ENCODE measurements around the gene TNFAIP8L3. TPM values are rescaled to one million over a fixed set of nuclear protein-coding genes. Genes with fewer than 3 reads are reported as not detected.
"Not testable (repeated sequence)": the region's sequence is repeated elsewhere in the genome, so short reads cannot be mapped to it uniquely, and the experiment has no call there.

The TNFAIP8L3 gene
- total RNA-seq (not detected), polyA plus RNA-seq (not detected), total RNA-seq (not detected)

GRCh38 chr15:51094606-51095569 lies at the start of gene TNFAIP8L3:
Gene TNFAIP8L3, minus strand, starts transcription at chr15:51094906. Its CDS starts 311 bp downstream, at chr15:51094595.
- Mint-ChIP-seq H3K4me1 (peaks cover 0 to 11% (median 4%) of the 10 kb centered on the region in 7 donors), H3K9me3 (peaks cover 0 to 1% (median 0%) of the 10 kb centered on the region in 11 donors), H3K27ac (no peak within 1 kb of the TSS), H3K36me3 (peaks cover 0 to 2% (median 0%) of the 10 kb centered on the region in 5 donors), H3K4me3 (peak within 1 kb of the TSS in 9 of 10 donors; percentile 9 to 77 (median 44)), H3K27me3 (peaks cover 53 to 90% (median 72%) of the 10 kb centered on the region in 5 donors)
- no peak for ATAC-seq
- H3K4me3 ChIP-seq (ENCODE audit: low read length) = no peak within 1 kb of the TSS
- intact Hi-C loops (cut with micrococcal nuclease) = loop anchor here in 1 of 2 donors (10.0 kb wide), 1 partner anchor 60 kb away; no protein-coding TSS in a partner anchor
- no peaks in the 10 kb centered on the region for H3K36me3 ChIP-seq (ENCODE audit: control insufficient read depth in 2 of 3, insufficient read depth in 3 of 3, low read length in 3 of 3)
- no peaks in the 10 kb centered on the region for H3K4me1 ChIP-seq (ENCODE audit: control insufficient read depth in 2 of 2, insufficient read depth in 2 of 2, low read length in 2 of 2)
- DNase-seq = no peak
- CTCF ChIA-PET = no interaction called here
- H3K27me3 ChIP-seq (ENCODE audit: control insufficient read depth in 2 of 2, insufficient read depth in 2 of 2, low read length in 2 of 2) = peaks cover 0 to 3% of the 10 kb centered on the region in 2 donors
- no peaks in the 10 kb centered on the region for H3K9me3 ChIP-seq (ENCODE audit: control insufficient read depth in 2 of 3, low read length in 3 of 3)
- POLR2A ChIA-PET = no interaction called here
- H3K27ac ChIP-seq (ENCODE audit: low read depth, low read length) = no peak within 1 kb of the TSS

- H3K4me3 ChIP-seq (ENCODE audit: low read length) = no peak overlapping the region
- H3K27ac Mint-ChIP-seq = no peak overlapping the region
- H3K27me3 Mint-ChIP-seq = peaks cover 13 to 32% (median 31%) of the 10 kb centered on the region in 5 donors
- no peak overlapping the region for H3K4me3 Mint-ChIP-seq
- H3K9me3 Mint-ChIP-seq = peaks cover 0 to 20% (median 7%) of the 10 kb centered on the region in 11 donors
- no peaks in the 10 kb centered on the region for H3K4me1 Mint-ChIP-seq
- H3K27me3 ChIP-seq (ENCODE audit: control insufficient read depth in 2 of 2, insufficient read depth in 2 of 2, low read length in 2 of 2) = no peaks in the 10 kb centered on the region
- no peak overlapping the region for H3K27ac ChIP-seq (ENCODE audit: low read depth, low read length)
- ChIA-PET POLR2A (no interaction called here), CTCF (no interaction called here)
- ATAC-seq (no peak), DNase-seq (no peak)
- H3K36me3 Mint-ChIP-seq = no peaks in the 10 kb centered on the region
- H3K36me3 ChIP-seq (ENCODE audit: control insufficient read depth in 2 of 3, insufficient read depth in 3 of 3, low read length in 3 of 3) = no peaks in the 10 kb centered on the region
- no peaks in the 10 kb centered on the region for H3K9me3 ChIP-seq (ENCODE audit: control insufficient read depth in 2 of 3, low read length in 3 of 3)
- no peaks in the 10 kb centered on the region for H3K4me1 ChIP-seq (ENCODE audit: control insufficient read depth in 2 of 2, insufficient read depth in 2 of 2, low read length in 2 of 2)
- intact Hi-C loops (cut with micrococcal nuclease) = no loop called here
These were observed 49.4 kb upstream of the TNFAIP8L3 start for GRCh38 chr15:51144021-51144532.

GRCh38 chr15:51140347-51140746 lies 45.6 kb upstream of the TNFAIP8L3 start:
- Mint-ChIP-seq H3K27me3 (peaks cover 9 to 29% (median 27%) of the 10 kb centered on the region in 5 donors), H3K9me3 (peaks cover 0 to 20% (median 7%) of the 10 kb centered on the region in 11 donors)
- DNase-seq; H3K4me3 ChIP-seq (ENCODE audit: low read length); POLR2A ChIA-PET; H3K36me3 Mint-ChIP-seq; intact Hi-C loops (cut with micrococcal nuclease); H3K4me1 ChIP-seq (ENCODE audit: control insufficient read depth in 2 of 2, insufficient read depth in 2 of 2, low read length in 2 of 2); ATAC-seq; H3K36me3 ChIP-seq (ENCODE audit: control insufficient read depth in 2 of 3, insufficient read depth in 3 of 3, low read length in 3 of 3); H3K4me1 Mint-ChIP-seq; H3K4me3 Mint-ChIP-seq; H3K27ac Mint-ChIP-seq; CTCF ChIA-PET; H3K27ac ChIP-seq (ENCODE audit: low read depth, low read length); H3K27me3 ChIP-seq (ENCODE audit: control insufficient read depth in 2 of 2, insufficient read depth in 2 of 2, low read length in 2 of 2); H3K9me3 ChIP-seq (ENCODE audit: control insufficient read depth in 2 of 3, low read length in 3 of 3): not testable (repeated sequence)

GRCh38 chr15:51139091-51139490 lies 44.4 kb upstream of the TNFAIP8L3 start:
- Mint-ChIP-seq H3K36me3 (no peaks in the 10 kb centered on the region), H3K4me3 (no peak overlapping the region), H3K27ac (no peak overlapping the region), H3K9me3 (peaks cover 0 to 20% (median 7%) of the 10 kb centered on the region in 11 donors), H3K27me3 (peaks cover 3 to 26% (median 19%) of the 10 kb centered on the region in 5 donors), H3K4me1 (no peaks in the 10 kb centered on the region)
- Histone ChIP-seq H3K4me3 (ENCODE audit: low read length) (no peak overlapping the region), H3K4me1 (ENCODE audit: control insufficient read depth in 2 of 2, insufficient read depth in 2 of 2, low read length in 2 of 2) (no peaks in the 10 kb centered on the region), H3K9me3 (ENCODE audit: control insufficient read depth in 2 of 3, low read length in 3 of 3) (no peaks in the 10 kb centered on the region), H3K27me3 (ENCODE audit: control insufficient read depth in 2 of 2, insufficient read depth in 2 of 2, low read length in 2 of 2) (no peaks in the 10 kb centered on the region), H3K27ac (ENCODE audit: low read depth, low read length) (no peak overlapping the region), H3K36me3 (ENCODE audit: control insufficient read depth in 2 of 3, insufficient read depth in 3 of 3, low read length in 3 of 3) (no peaks in the 10 kb centered on the region)
- ChIA-PET POLR2A (no interaction called here), CTCF (no interaction called here)
- intact Hi-C loops (cut with micrococcal nuclease) = no loop called here
- DNase-seq (no peak), ATAC-seq (no peak)

GRCh38 chr15:51137880-51138430 lies 43.2 kb upstream of the TNFAIP8L3 start:
- ATAC-seq = no peak
- Histone ChIP-seq H3K27ac (ENCODE audit: low read depth, low read length) (no peak overlapping the region), H3K4me1 (ENCODE audit: control insufficient read depth in 2 of 2, insufficient read depth in 2 of 2, low read length in 2 of 2) (no peaks in the 10 kb centered on the region), H3K27me3 (ENCODE audit: control insufficient read depth in 2 of 2, insufficient read depth in 2 of 2, low read length in 2 of 2) (no peaks in the 10 kb centered on the region), H3K36me3 (ENCODE audit: control insufficient read depth in 2 of 3, insufficient read depth in 3 of 3, low read length in 3 of 3) (no peaks in the 10 kb centered on the region), H3K9me3 (ENCODE audit: control insufficient read depth in 2 of 3, low read length in 3 of 3) (no peaks in the 10 kb centered on the region), H3K4me3 (ENCODE audit: low read length) (no peak overlapping the region)
- no peak overlapping the region for H3K27ac Mint-ChIP-seq
- H3K4me1 Mint-ChIP-seq = no peaks in the 10 kb centered on the region
- DNase-seq = no peak
- no peaks in the 10 kb centered on the region for H3K36me3 Mint-ChIP-seq
- H3K9me3 Mint-ChIP-seq = peaks cover 0 to 20% (median 7%) of the 10 kb centered on the region in 11 donors
- H3K27me3 Mint-ChIP-seq = peaks cover 0 to 20% (median 8%) of the 10 kb centered on the region in 5 donors
- POLR2A ChIA-PET = no interaction called here
- CTCF ChIA-PET = no interaction called here
- intact Hi-C loops (cut with micrococcal nuclease) = no loop called here
- H3K4me3 Mint-ChIP-seq = no peak overlapping the region

GRCh38 chr15:51137024-51137423 lies 42.3 kb upstream of the TNFAIP8L3 start:
- CTCF ChIA-PET = no interaction called here
- no peak for DNase-seq
- no peaks in the 10 kb centered on the region for H3K4me1 ChIP-seq (ENCODE audit: control insufficient read depth in 2 of 2, insufficient read depth in 2 of 2, low read length in 2 of 2)
- Mint-ChIP-seq H3K36me3 (no peaks in the 10 kb centered on the region), H3K27ac (peak overlapping the region in 2 of 9 donors; percentile 17 to 52), H3K4me3 (no peak overlapping the region), H3K9me3 (peaks cover 0 to 19% (median 7%) of the 10 kb centered on the region in 11 donors), H3K27me3 (peaks cover 4 to 19% (median 12%) of the 10 kb centered on the region in 5 donors), H3K4me1 (no peaks in the 10 kb centered on the region)
- POLR2A ChIA-PET = no interaction called here
- intact Hi-C loops (cut with micrococcal nuclease) = no loop called here
- no peaks in the 10 kb centered on the region for H3K27me3 ChIP-seq (ENCODE audit: control insufficient read depth in 2 of 2, insufficient read depth in 2 of 2, low read length in 2 of 2)
- no peak for ATAC-seq
- no peaks in the 10 kb centered on the region for H3K9me3 ChIP-seq (ENCODE audit: control insufficient read depth in 2 of 3, low read length in 3 of 3)
- H3K4me3 ChIP-seq (ENCODE audit: low read length) = no peak overlapping the region
- H3K27ac ChIP-seq (ENCODE audit: low read depth, low read length) = no peak overlapping the region
- H3K36me3 ChIP-seq (ENCODE audit: control insufficient read depth in 2 of 3, insufficient read depth in 3 of 3, low read length in 3 of 3) = no peaks in the 10 kb centered on the region
